ENCODE data around the gene CAV2.

CAV2 gene

DNA sequence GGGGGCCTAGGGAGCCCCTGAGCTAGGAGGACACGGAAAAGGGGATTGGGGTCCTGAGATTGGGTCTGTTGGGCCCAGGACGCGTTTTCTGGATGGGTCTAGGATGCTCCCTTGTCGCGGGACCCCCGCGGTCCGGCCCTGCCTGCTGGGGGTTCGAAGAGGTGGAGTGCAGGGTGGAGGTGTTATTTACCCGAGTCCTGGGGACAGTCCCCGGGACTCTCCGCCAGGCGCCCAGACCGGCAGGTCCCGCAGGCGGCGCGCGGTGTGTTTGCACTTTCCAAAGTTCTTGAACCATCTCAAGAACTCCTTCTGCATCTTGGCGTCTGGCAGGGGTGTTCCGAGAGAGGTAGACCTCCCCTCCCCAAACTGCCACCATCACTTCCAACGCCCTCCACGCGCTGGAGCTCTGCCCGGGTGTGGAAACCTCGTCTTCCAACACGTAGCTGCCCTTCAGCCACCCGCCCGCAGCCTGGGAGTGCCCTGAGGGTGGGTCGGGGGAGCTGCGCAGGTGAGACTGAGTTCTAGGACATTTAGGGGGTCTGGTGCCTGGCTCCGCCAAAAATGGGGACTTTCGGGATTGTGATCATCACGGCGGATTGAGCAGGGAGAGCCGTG is 25.9 kb downstream of the CAV2 start:
- H3K36me3 ChIP-seq: peaks cover 0 to 6% (median 0%) of the 10 kb centered on the region in 3 donors
- no peaks in the 10 kb centered on the region for H3K9me3 ChIP-seq
- H3K4me3 ChIP-seq: peak overlapping the region; percentile 76 to 90
- TF ChIP-seq, protein P1, sequence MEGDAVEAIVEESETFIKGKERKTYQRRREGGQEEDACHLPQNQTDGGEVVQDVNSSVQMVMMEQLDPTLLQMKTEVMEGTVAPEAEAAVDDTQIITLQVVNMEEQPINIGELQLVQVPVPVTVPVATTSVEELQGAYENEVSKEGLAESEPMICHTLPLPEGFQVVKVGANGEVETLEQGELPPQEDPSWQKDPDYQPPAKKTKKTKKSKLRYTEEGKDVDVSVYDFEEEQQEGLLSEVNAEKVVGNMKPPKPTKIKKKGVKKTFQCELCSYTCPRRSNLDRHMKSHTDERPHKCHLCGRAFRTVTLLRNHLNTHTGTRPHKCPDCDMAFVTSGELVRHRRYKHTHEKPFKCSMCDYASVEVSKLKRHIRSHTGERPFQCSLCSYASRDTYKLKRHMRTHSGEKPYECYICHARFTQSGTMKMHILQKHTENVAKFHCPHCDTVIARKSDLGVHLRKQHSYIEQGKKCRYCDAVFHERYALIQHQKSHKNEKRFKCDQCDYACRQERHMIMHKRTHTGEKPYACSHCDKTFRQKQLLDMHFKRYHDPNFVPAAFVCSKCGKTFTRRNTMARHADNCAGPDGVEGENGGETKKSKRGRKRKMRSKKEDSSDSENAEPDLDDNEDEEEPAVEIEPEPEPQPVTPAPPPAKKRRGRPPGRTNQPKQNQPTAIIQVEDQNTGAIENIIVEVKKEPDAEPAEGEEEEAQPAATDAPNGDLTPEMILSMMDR (IDR thresholded peaks at IDR 0.05): peak; percentile 24 to 27
- intact Hi-C loops (cut with DNase I; ENCODE audit: low total_unique reads): loop anchor here (5.0 kb wide), 2 partner anchors 57 to 268 kb away; no protein-coding TSS in a partner anchor
- H3K27me3 ChIP-seq: no peaks in the 10 kb centered on the region
- DNase-seq: peak; percentile 40 to 82
- H3K4me1 ChIP-seq: peaks cover 0 to 44% (median 8%) of the 10 kb centered on the region in 4 donors
- H3K27ac ChIP-seq: peak overlapping the region; percentile 93 to 99

DNA sequence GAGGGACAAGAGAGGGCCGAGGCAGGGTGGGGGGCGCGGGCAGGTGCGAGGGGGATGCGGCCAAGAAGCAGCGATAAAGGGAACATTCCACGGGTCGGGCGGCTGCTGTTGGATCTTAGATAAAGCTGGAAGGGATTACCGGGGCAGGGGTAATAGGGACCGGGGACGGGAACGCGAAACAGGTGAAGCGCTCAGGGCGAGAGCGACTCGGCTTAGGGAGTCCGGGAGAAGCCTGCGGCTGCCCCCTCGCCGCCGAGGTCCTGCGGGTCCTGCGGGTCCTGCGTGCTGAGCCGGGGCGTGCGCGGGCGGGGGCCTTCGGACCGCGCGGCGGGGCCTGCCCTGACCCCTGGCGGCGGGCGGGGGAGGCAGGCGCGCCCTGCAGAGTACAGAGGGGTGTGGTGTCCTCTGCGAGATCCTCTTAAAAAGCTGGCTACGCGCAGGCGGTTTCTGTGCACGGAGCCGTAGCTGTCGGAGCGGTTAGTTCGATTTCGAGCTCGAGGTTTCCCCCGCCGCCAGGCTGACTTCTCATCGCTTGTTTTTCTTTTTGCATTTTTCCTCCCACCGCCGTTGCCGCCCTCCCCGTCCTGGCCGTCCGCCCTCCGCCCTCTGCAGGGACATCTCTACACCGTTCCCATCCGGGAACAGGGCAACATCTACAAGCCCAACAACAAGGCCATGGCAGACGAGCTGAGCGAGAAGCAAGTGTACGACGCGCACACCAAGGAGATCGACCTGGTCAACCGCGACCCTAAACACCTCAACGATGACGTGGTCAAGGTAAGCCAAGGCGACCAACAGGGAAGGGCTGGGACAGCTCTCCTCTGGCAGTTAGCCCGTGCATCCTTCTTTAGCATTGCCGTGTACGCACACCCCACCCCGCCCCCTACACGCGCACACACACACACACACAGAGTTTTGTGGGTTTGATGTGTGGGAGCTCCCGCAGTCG is 26.6 kb downstream of the CAV2 start:
- TF ChIP-seq, protein P1 (IDR thresholded peaks at IDR 0.05): peak; percentile 83 to 90
- H3K4me1 ChIP-seq: peaks cover 0 to 52% (median 11%) of the 10 kb centered on the region in 4 donors
- peaks cover 0 to 6% (median 0%) of the 10 kb centered on the region in 3 donors for H3K36me3 ChIP-seq
- peak; percentile 78 to 92 for DNase-seq
- intact Hi-C loops (cut with DNase I; ENCODE audit: low total_unique reads): loop anchor here (5.0 kb wide), 2 partner anchors 56 to 269 kb away; no protein-coding TSS in a partner anchor
- H3K4me3 ChIP-seq: peak overlapping the region; percentile 76 to 90
- H3K9me3 ChIP-seq: no peaks in the 10 kb centered on the region
- peak overlapping the region; percentile 93 to 99 for H3K27ac ChIP-seq
- H3K27me3 ChIP-seq: no peaks in the 10 kb centered on the region

DNA sequence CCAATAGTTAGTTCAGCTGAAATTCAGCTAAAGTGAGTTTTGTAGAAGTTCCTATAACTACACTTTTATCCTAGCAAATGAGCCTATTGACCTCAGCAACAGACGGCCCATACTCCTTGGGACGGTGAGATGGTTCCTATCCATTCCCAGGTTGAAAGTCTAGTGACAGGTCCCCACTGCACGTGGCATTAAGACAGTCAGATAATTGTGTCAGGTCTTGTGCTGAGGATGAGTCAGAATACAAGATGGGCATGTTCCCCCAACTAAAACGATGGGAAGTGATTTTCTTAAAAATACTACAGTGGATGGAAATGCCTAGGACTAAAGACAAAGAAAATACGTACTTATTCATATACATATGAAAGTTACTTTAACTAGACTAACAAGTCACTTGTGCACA is 27.4 kb downstream of the CAV2 start:
- peak overlapping the region; percentile 93 to 99 for H3K27ac ChIP-seq
- no peaks in the 10 kb centered on the region for H3K27me3 ChIP-seq
- DNase-seq: no peak
- H3K36me3 ChIP-seq: peaks cover 0 to 6% (median 0%) of the 10 kb centered on the region in 3 donors
- peaks cover 0 to 59% (median 12%) of the 10 kb centered on the region in 4 donors for H3K4me1 ChIP-seq
- intact Hi-C loops (cut with DNase I; ENCODE audit: low total_unique reads): loop anchor here (5.0 kb wide), 2 partner anchors 55 to 270 kb away; no protein-coding TSS in a partner anchor
- H3K4me3 ChIP-seq: peak overlapping the region; percentile 76 to 90
- H3K9me3 ChIP-seq: no peaks in the 10 kb centered on the region
- TF ChIP-seq, protein P1 (IDR thresholded peaks at IDR 0.05): no peak

DNA sequence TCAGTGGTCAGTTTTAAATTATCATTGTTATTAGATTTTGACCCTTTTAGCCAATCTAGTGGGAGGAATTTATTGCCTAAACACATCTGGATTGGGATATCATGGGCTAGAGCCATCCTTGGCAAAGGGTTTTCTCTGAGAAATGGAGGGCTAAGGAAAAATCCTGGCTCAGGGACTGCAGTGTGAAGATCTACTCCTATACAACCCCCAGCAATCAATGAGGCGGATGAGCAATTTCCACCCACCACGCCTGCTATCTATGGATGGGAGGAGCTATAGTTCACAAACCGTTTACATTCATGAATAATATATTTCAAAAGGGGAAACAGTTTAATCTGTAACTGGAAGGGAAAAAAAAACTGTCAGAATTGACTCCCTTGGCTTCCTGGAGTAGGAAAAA is 28.0 kb downstream of the CAV2 start:
- peaks cover 4 to 6% (median 4%) of the 10 kb centered on the region in 3 donors for H3K36me3 ChIP-seq
- peak overlapping the region; percentile 93 to 99 for H3K27ac ChIP-seq
- peaks cover 0 to 59% (median 14%) of the 10 kb centered on the region in 4 donors for H3K4me1 ChIP-seq
- DNase-seq: no peak
- TF ChIP-seq, protein P1 (IDR thresholded peaks at IDR 0.05): no peak
- peak overlapping the region; percentile 76 to 90 for H3K4me3 ChIP-seq
- H3K9me3 ChIP-seq: no peaks in the 10 kb centered on the region
- intact Hi-C loops (cut with DNase I; ENCODE audit: low total_unique reads): loop anchor here (5.0 kb wide), 2 partner anchors 55 to 270 kb away; no protein-coding TSS in a partner anchor
- H3K27me3 ChIP-seq: no peaks in the 10 kb centered on the region

DNA sequence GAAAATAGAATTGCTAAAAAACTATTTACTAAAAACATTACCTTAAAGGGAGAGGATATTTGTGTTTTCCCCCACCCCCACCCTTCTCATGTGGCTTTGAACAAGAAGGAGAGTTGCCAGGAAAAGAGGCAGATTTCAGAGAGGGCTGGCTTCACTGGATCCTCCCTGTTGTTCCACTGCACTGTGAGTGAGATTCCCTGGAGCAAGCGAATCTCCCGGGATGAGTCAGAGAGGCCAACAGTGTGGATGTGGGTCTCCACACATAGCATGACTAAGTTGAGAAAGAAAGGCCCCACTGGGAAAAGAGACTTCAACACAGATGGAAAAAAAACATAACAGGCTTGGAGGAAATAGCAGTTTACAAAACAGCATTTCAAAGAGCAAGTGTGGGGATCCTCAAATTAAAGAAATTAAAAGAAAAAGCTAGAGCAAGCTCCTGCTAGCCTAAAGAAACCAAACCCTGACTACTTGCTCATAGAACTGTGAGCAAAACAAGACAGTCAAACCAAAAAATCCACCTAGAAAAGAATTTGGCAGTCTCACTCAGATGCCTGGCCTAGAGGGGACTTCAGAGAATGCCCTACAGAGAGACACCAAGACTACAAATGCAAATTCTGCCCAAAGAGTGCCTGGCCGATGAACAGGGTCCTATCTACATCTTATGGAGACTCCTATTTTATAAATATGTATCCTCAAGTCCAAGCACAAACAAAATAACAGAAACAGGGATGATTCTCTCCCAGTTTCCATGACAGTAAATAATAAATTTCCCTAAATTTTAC is 28.7 kb downstream of the CAV2 start:
- peaks cover 4 to 6% (median 4%) of the 10 kb centered on the region in 3 donors for H3K36me3 ChIP-seq
- no peaks in the 10 kb centered on the region for H3K27me3 ChIP-seq
- H3K4me1 ChIP-seq: peaks cover 0 to 62% (median 16%) of the 10 kb centered on the region in 4 donors
- H3K27ac ChIP-seq: peak overlapping the region; percentile 93 to 99
- TF ChIP-seq, protein P1 (IDR thresholded peaks at IDR 0.05): no peak
- peak overlapping the region; percentile 76 to 90 for H3K4me3 ChIP-seq
- DNase-seq: peak; percentile 83 to 88
- intact Hi-C loops (cut with DNase I; ENCODE audit: low total_unique reads): loop anchor here (5.0 kb wide), 2 partner anchors 54 to 271 kb away; no protein-coding TSS in a partner anchor
- H3K9me3 ChIP-seq: no peaks in the 10 kb centered on the region
